ENCODE data around the gene GPATCH8. TPM values are rescaled to one million over a fixed set of nuclear protein-coding genes. Genes with fewer than 3 reads are reported as not detected.

The GPATCH8 gene
- total and polyA plus RNA-seq, 2 of the 8 experiments (the other 6 are each of a cell fraction or from before 2014, with no cell fraction given) = 20.5 to 58.1 TPM

GRCh38 chr17:44386182-44386525, 117.1 kb downstream of the GPATCH8 start (continued):
- no peak for TF ChIP-seq USF2 (IDR thresholded peaks at IDR 0.05; ENCODE audit: low read length)

Measured in H1 (cell line).